SK-N-MC (cell line): ENCODE results near the gene SLC2A5.

ENCODE experiments used
- DNase-seq: peaks from one replicate; pipeline ENCODE4 v3.0.0-alpha.2; 2011; ENCODE audit warnings: low read depth, low spot score
- H3K27ac ChIP-seq: fragments of 200-600 bp; sonication (generic); 2 replicates; pipeline ENCODE4 v1.5.1; 2016; ENCODE audit warnings: mixed run types
- H3K36me3 ChIP-seq: fragments of 200-600 bp; sonication (generic); 2 replicates; pipeline ENCODE4 v1.6.1; 2017; ENCODE audit warnings: antibody characterized with exemption, low read length, mixed read lengths; ENCODE audit not compliant: insufficient read depth
- H3K4me3 ChIP-seq: fragments of 200-600 bp; sonication (generic); 2 replicates; pipeline ENCODE4 v1.5.1; 2016
- H3K9ac ChIP-seq: fragments of 200-600 bp; sonication (generic); 2 replicates; pipeline ENCODE4 v1.8.0; 2017; ENCODE audit warnings: mixed run types, mixed read lengths; ENCODE audit not compliant: insufficient read length
- H3K9me3 ChIP-seq: fragments of 200-600 bp; sonication (generic); 2 replicates; pipeline ENCODE4 v1.6.1; 2017; ENCODE audit warnings: low read depth, mild to moderate bottlenecking, antibody characterized with exemption, low read length, moderate library complexity, mixed read lengths
- EZH2 ChIP-seq: fragments of 200-600 bp; sonication (generic); IDR thresholded peaks from one replicate; pipeline ENCODE4 v1.6.1; 2017; ENCODE audit warnings: antibody characterized with exemption
- FOXP2 ChIP-seq: optimal IDR thresholded peaks from 2 replicates; pipeline ENCODE3; 2011; ENCODE audit warnings: mild to moderate bottlenecking, moderate library complexity; ENCODE audit not compliant: insufficient read depth; ENCODE audit errors: extremely low read length, control extremely low read depth
- POLR2AphosphoS5 ChIP-seq: IDR thresholded peaks from 2 replicates; pipeline ENCODE4 v1.6.1; 2012; ENCODE audit warnings: mild to moderate bottlenecking, low read depth, low read length, borderline replicate concordance

Gene SLC2A5

DNA sequence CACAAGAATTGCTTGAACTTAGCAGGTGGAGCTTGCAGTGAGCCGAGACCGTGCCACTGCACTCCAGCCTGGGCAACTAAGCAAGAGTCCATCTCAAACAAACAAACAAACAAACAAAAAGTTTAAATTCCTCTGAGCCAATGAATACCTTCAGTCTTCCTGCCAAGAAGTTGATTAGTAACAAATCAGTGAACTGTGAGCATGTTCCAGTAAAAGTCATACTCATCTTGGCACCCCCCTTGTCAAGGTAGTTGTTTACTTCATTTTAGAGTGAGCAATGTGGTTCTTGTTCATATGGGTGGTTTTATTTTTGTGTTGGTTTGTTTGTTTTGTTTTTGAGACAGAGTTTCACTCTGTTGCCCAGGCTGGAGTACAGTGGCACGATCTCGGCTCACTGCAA, 25.2 kb downstream of the SLC2A5 start:
- Histone ChIP-seq H3K36me3 (no peaks in the 10 kb centered on the region), H3K27ac (no peak overlapping the region), H3K9ac (no peak overlapping the region), H3K4me3 (no peak overlapping the region), H3K9me3 (no peaks in the 10 kb centered on the region)
- no peak for DNase-seq
- TF ChIP-seq FOXP2 = no peak
- TF ChIP-seq EZH2 = no peak

- TF ChIP-seq POLR2AphosphoS5 = no peak
- no peak for TF ChIP-seq EZH2
- TF ChIP-seq FOXP2 = no peak
- Histone ChIP-seq H3K27ac (no peak overlapping the region), H3K9me3 (no peaks in the 10 kb centered on the region), H3K4me3 (no peak overlapping the region), H3K36me3 (no peaks in the 10 kb centered on the region), H3K9ac (no peak overlapping the region)
- DNase-seq = no peak
Measured at GRCh38 chr1:9042272-9042671, 27.2 kb downstream of the SLC2A5 start.

- no peak for DNase-seq
- TF ChIP-seq POLR2AphosphoS5 (no peak), EZH2 (no peak), FOXP2 (no peak)
- Histone ChIP-seq H3K36me3 (no peaks in the 10 kb centered on the region), H3K9ac (no peak overlapping the region), H3K4me3 (no peak overlapping the region), H3K9me3 (no peaks in the 10 kb centered on the region), H3K27ac (no peak overlapping the region)
Measured at GRCh38 chr1:9041116-9041779, 28.2 kb downstream of the SLC2A5 start.

GRCh38 chr1:9040659-9041030, 28.8 kb downstream of the SLC2A5 start:
- H3K27ac ChIP-seq = no peak overlapping the region
- H3K4me3 ChIP-seq = no peak overlapping the region
- no peaks in the 10 kb centered on the region for H3K9me3 ChIP-seq
- no peak overlapping the region for H3K9ac ChIP-seq
- TF ChIP-seq FOXP2 = no peak
- TF ChIP-seq EZH2 = no peak
- TF ChIP-seq POLR2AphosphoS5 = no peak
- DNase-seq = no peak
- no peaks in the 10 kb centered on the region for H3K36me3 ChIP-seq

DNA sequence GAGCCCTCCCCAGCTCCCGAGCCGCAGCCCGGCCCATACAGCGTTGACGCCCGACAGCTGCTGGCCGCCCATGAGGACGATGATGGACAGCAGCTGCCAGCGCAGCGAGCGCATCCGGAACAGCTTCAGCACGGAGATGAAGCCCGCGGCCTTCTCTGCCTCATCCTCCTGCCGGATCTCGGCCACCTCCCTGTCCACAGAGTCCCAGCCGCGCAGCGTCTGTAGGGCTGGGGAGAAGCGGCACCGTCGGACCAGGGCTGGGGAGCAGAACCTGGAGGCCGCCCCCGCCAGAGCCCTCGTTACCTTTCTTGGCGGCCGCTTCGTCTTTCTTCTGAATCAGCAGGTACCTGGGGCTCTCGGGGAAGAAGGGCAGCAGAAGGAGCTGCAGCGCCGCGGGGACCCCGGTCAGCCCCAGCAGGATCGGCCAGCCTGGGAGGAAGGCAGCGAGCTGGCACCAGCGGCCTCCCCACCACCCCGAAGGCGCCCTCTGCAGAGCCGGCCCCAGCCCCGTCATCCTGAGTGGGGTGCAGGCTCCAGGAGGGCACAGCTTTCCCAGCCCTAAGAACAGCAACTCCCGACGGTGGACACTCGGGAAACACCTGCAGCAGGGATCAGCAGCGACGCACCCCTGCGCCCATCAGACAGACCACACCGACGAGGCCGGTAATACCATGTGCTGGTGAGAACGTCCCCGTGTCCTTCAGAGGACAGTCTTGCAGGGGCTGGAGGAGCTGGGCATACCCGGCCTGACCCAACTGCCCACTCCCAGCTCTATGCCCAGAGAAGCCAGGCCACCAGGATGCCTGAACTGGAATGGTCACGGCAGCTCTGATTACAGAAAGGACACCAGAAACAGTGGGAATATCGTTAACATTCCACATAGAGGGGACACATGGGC, 29.4 kb downstream of the SLC2A5 start:
- DNase-seq = no peak
- Histone ChIP-seq H3K4me3 (no peak overlapping the region), H3K9ac (no peak overlapping the region), H3K36me3 (no peaks in the 10 kb centered on the region), H3K27ac (no peak overlapping the region), H3K9me3 (no peaks in the 10 kb centered on the region)
- no peak for TF ChIP-seq POLR2AphosphoS5
- TF ChIP-seq FOXP2 = no peak
- no peak for TF ChIP-seq EZH2

GRCh38 chr1:9038881-9039760, 30.3 kb downstream of the SLC2A5 start:
- DNase-seq = no peak
- no peak overlapping the region for H3K9ac ChIP-seq
- no peaks in the 10 kb centered on the region for H3K36me3 ChIP-seq
- H3K4me3 ChIP-seq = no peak overlapping the region
- no peak overlapping the region for H3K27ac ChIP-seq
- H3K9me3 ChIP-seq = no peaks in the 10 kb centered on the region
- TF ChIP-seq EZH2 (no peak), POLR2AphosphoS5 (no peak), FOXP2 (no peak)

GRCh38 chr1:9038338-9038650, 31.1 kb downstream of the SLC2A5 start:
- H3K4me3 ChIP-seq = no peak overlapping the region
- H3K36me3 ChIP-seq = no peaks in the 10 kb centered on the region
- TF ChIP-seq POLR2AphosphoS5 = no peak
- TF ChIP-seq EZH2 = no peak
- TF ChIP-seq FOXP2 = no peak
- no peak overlapping the region for H3K9ac ChIP-seq
- H3K27ac ChIP-seq = no peak overlapping the region
- no peaks in the 10 kb centered on the region for H3K9me3 ChIP-seq
- no peak for DNase-seq

DNA sequence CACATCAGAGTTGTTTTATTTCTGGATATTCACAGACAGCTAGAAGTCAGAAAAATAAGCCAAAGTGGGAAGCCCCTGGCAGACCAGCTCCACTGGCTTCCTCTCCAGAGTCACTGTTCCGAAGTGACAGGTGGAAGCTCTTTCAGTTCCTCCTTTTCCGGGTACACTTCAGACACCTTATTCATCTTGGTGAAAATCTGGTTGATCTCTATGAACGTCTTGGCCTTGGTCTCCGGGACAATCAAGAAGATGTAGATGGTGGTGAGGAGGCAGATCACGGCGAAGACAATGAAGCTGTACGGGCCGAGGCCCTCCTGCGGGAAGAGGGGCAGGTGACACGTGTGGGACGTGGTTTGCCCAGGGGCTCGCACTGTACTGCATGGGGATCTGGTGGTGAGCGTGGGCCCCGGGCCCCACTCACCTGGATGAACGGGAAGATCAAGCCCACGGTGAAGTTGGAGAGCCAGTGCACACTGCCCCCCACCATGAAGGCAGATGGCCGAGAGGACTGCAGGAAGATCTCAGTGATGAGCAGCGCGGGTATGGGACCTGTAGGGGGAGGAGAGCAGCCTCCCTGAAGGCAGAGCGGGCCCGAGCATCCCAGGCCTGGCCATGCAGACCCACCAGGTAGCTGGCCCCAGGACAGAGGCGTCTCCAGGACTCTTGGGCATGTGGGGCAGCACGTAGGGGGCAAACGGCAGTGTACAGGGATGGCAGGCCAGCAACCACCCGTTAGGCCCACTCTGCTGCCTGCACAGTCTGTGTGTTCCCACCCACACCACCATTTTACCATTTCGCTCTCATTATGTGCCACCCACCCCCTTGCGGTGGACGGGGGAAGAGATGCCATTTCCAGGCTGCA, 31.7 kb downstream of the SLC2A5 start:
- H3K9ac ChIP-seq = no peak overlapping the region
- no peak for DNase-seq
- no peaks in the 10 kb centered on the region for H3K36me3 ChIP-seq
- no peaks in the 10 kb centered on the region for H3K9me3 ChIP-seq
- H3K27ac ChIP-seq = no peak overlapping the region
- TF ChIP-seq EZH2 (no peak), FOXP2 (no peak), POLR2AphosphoS5 (no peak)
- no peak overlapping the region for H3K4me3 ChIP-seq
